Skeletal muscle tissue (tissue), 4 donors: Measurements from ENCODE around the gene C1orf105. TPM values are rescaled to one million over a fixed set of nuclear protein-coding genes. Genes with fewer than 3 reads are reported as not detected.

Source experiments
- H3K27ac ChIP-seq: one replicate; pipeline ENCODE4 v1.7.0; 2013; ENCODE audit warnings: mild to moderate bottlenecking, low read depth, low read length, inconsistent platforms
- H3K27me3 ChIP-seq, 3 donors: one replicate each; pipeline ENCODE4 v1.7.0; 2013; ENCODE audit warnings: low read length in 3 of 3; ENCODE audit not compliant: control insufficient read depth in 3 of 3, insufficient read depth in 3 of 3
- H3K36me3 ChIP-seq, 3 donors: one replicate each; pipeline ENCODE4 v1.7.0; 2013; ENCODE audit warnings: low read length in 3 of 3; ENCODE audit not compliant: control insufficient read depth in 3 of 3, insufficient read depth in 3 of 3
- H3K4me1 ChIP-seq, 3 donors: one replicate each; pipeline ENCODE4 v1.7.0; 2013; ENCODE audit warnings: low read length in 3 of 3, mild to moderate bottlenecking in 3 of 3; ENCODE audit not compliant: control insufficient read depth in 3 of 3, insufficient read depth in 3 of 3
- H3K4me3 ChIP-seq, 3 donors: one replicate each; pipeline ENCODE4 v1.7.0; 2013; ENCODE audit warnings: low read length in 3 of 3
- H3K9ac ChIP-seq, 3 donors: one replicate each; pipeline ENCODE4 v1.7.0; 2013; ENCODE audit warnings: low read length in 3 of 3, mild to moderate bottlenecking in 3 of 3, moderate library complexity in 2 of 3, low read depth in 1 of 3
- H3K9me3 ChIP-seq, 3 donors: one replicate each; pipeline ENCODE4 v1.7.0; 2013; ENCODE audit warnings: low read length in 3 of 3; ENCODE audit not compliant: control insufficient read depth in 3 of 3
- total RNA-seq: library from RNA; depleted of rRNA; stranded (reverse); fragments of >200 nt; gene quantifications from one replicate; pipeline ENCODE4 v1.2.3, GENCODE V29; 2014
- donor health status: Osteomylitis.

The C1orf105 gene
- total RNA-seq, 1 donor from 2014 or later: 44.4 TPM

DNA sequence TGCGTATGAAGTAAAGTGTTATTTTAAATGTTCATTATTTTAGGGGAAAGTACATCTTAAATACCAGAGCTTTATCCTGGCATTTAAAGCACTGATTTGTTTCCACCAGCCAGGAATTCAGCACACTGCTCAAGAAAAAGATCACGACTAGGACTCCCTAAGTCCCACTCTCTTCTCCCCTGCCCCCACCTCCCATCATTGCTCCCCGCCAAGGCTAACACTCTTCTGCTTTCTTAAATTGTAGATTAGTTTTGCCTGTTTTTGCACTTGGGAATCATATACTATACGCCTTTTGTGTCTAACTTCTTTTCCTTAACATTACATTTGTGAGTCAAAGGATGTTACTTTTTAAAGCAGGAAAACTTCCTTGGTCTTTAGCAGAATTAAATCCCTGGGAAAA lies 37.5 kb upstream of the C1orf105 start:
- Histone ChIP-seq H3K27me3 (no peaks in the 10 kb centered on the region), H3K9me3 (no peaks in the 10 kb centered on the region), H3K27ac (no peak overlapping the region), H3K36me3 (no peaks in the 10 kb centered on the region), H3K4me1 (no peaks in the 10 kb centered on the region), H3K9ac (no peak overlapping the region), H3K4me3 (no peak overlapping the region)

DNA sequence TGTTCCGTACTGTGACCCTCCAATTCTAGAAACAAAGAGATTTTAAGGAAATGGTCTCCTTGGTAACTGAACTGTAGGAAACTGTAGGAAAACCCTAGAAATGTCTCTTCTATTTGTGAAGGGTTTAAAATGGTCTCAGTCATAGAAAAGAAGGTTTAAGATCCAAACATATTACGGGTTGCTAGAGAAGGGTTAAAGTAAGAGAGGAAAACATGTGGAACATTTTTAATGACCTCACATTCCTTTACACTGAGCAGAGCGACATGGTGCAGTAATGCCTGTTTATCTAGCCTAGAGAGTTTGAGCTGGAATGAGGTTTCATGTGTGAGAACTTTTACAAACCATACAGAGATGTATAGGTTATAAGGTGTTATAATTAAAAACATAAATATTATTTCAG lies 36.9 kb upstream of the C1orf105 start:
- Histone ChIP-seq H3K27ac (no peak overlapping the region), H3K9ac (no peak overlapping the region)

DNA sequence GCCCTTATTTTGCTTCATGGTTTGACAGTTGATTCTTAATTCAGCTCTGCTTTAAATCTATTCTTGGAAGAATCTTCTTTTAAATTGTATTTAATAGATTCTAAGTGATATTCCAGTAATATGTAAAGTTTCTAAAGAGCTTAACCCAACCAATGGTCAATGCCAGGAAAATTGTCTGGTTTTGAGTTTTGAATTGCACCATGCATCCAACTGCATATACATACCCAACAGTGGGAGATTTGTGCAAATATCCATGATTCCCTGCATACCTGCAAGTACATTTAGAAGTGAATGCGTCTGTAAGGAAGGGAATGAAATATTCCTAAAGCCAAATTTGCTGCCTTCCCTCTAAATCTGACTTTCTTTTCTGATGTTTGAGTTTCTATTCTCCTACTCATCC lies 35.8 kb upstream of the C1orf105 start:
- no peaks in the 10 kb centered on the region for H3K4me1 ChIP-seq
- no peaks in the 10 kb centered on the region for H3K36me3 ChIP-seq
- no peaks in the 10 kb centered on the region for H3K27me3 ChIP-seq
- no peaks in the 10 kb centered on the region for H3K9me3 ChIP-seq
- no peak overlapping the region for H3K27ac ChIP-seq
- no peak overlapping the region for H3K4me3 ChIP-seq
- no peak overlapping the region for H3K9ac ChIP-seq

More for the DNA sequence above, 36.9 kb upstream of the C1orf105 start:
- no peaks in the 10 kb centered on the region for H3K4me1 ChIP-seq
- no peaks in the 10 kb centered on the region for H3K36me3 ChIP-seq
- no peaks in the 10 kb centered on the region for H3K9me3 ChIP-seq
- no peaks in the 10 kb centered on the region for H3K27me3 ChIP-seq
- H3K4me3 ChIP-seq: no peak overlapping the region

DNA sequence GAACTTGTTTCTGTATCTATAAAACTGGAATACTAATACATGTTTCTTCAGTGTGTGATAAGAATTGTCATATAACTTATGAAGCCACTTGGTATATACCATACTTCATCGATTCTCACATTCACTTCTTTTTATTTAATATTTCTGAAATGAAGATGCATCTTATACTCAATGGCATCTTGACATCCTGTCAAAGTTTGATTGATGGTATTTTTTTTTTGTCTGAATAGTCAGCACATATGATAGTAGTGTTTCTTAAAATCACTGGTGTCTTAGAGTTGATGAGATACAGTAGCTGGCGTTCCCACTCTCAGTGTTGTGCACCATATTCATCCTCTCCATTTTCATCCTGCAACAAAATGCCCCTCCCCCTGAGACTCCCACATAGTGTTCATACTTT lies 34.4 kb upstream of the C1orf105 start:
- no peak overlapping the region for H3K27ac ChIP-seq
- no peaks in the 10 kb centered on the region for H3K27me3 ChIP-seq
- H3K9me3 ChIP-seq: no peaks in the 10 kb centered on the region
- H3K4me3 ChIP-seq: no peak overlapping the region
- H3K9ac ChIP-seq: no peak overlapping the region
- H3K36me3 ChIP-seq: no peaks in the 10 kb centered on the region
- peaks cover 0 to 8% (median 5%) of the 10 kb centered on the region in 3 donors for H3K4me1 ChIP-seq

DNA sequence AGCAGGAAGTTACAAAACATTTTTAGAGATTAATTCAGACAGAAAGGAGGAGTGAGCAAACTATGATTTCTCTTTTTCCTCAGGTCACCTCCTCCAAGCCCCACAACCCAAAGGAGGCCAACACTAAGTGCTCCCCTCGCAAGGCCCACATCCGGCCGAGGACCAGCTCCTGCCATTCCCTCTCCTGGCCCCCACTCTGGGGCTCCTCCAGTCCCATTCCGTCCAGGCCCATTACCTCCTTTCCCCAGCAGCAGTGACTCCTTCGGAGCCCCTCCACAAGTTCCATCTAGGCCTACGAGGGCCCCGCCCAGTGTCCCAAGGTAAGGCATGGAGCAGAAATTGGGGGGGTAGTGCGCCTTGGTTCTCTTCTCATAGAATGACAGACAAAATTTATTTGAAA lies 32.0 kb upstream of the C1orf105 start:
- no peaks in the 10 kb centered on the region for H3K36me3 ChIP-seq

DNA sequence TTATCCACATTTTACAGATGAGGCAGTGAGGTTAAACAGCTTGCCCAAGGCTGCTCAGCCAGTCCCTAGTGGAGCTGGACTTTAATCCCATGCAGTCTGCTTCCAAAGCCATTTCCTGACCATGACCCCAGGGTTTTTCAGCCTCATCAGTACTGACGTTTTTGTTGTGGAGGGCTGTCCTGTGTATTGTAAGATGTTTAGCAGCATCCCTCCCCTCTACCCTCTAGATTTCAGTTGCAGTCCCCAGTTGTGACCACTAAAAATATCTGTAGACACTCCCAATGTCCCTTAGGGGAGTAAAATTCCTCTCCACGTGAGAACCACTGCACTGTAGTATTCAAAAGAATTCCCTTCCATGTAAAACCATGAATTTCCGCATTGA lies 30.2 kb upstream of the C1orf105 start:
- peaks cover 6 to 8% (median 8%) of the 10 kb centered on the region in 3 donors for H3K4me1 ChIP-seq
- H3K9ac ChIP-seq: no peak overlapping the region
- peak overlapping the region; percentile 34 for H3K27ac ChIP-seq

More for the DNA sequence above, 32.0 kb upstream of the C1orf105 start:
- H3K27ac ChIP-seq: no peak overlapping the region
- H3K4me3 ChIP-seq: no peak overlapping the region
- H3K4me1 ChIP-seq: peaks cover 3 to 8% (median 5%) of the 10 kb centered on the region in 3 donors
- H3K9ac ChIP-seq: no peak overlapping the region
- no peaks in the 10 kb centered on the region for H3K27me3 ChIP-seq
- H3K9me3 ChIP-seq: no peaks in the 10 kb centered on the region

DNA sequence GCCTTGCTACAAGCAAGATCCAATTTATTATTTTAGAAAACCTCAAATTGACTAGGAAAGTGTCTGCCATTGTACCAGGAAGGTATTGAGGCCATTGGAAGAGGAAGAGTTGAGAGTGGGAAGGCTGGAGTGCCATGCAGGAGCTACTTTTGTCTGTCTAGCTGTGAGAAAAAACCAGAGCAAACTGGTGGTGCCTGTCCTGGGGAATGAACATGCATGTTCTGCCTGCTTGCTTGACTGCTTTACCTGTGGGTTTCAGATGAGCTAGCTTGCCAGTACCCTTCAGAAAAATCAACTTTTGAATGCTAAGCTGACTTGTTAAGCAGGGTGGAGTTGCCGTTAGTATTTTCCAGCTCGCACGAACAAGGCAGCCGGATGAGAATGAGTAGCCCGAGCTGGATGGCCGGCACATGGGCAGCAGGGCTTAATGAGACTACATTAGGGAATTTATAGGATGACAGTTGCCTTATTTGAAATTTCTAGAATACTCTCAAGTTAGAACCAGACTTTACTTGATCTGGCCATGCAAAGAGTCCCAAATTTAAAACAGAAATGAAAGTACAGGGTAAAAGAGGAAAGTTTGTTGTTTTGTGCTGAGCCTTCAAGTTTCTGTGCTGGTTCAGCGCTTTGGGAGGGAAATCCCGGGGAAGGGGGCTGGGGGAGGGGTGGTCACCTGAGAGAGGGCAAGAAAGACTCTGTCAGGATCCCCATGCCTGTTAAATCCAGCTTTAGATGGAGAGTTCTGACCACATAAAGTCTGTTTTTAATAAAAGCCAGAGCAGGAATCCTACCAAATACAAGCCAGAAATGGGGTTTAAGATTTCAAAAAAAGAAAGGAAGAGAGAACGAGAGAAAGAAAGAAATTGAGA lies 29.6 kb upstream of the C1orf105 start:
- Histone ChIP-seq H3K4me3 (peak overlapping the region in 1 of 3 donors; percentile 54), H3K4me1 (peaks cover 6 to 8% (median 8%) of the 10 kb centered on the region in 3 donors), H3K9me3 (no peaks in the 10 kb centered on the region), H3K27ac (peak overlapping the region; percentile 34), H3K27me3 (no peaks in the 10 kb centered on the region), H3K36me3 (no peaks in the 10 kb centered on the region), H3K9ac (no peak overlapping the region)

More for the DNA sequence above, 30.2 kb upstream of the C1orf105 start:
- no peak overlapping the region for H3K4me3 ChIP-seq
- H3K27me3 ChIP-seq: no peaks in the 10 kb centered on the region
- H3K9me3 ChIP-seq: no peaks in the 10 kb centered on the region
- H3K36me3 ChIP-seq: no peaks in the 10 kb centered on the region

DNA sequence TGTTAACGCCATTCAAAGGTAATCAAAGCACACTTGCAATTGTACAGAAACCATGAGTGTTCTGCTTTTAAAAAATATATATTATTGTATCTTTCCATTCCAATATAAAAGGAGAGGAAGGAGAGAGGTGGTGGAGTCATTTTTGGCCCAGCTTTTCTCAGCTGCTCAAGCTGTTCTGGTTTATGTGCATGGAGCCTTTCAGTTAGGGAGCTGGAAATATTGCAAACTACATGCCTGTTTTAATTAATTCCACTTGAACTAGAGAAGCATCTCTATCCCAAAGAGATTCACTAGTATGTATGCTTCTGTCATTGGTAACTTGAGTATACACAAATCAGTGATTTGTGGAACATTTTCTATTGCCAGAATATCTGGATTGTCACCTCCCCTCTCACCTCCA lies 28.5 kb upstream of the C1orf105 start:
- Histone ChIP-seq H3K4me3 (no peak overlapping the region), H3K27me3 (no peaks in the 10 kb centered on the region), H3K27ac (no peak overlapping the region), H3K9me3 (no peaks in the 10 kb centered on the region), H3K4me1 (peaks cover 6 to 8% (median 8%) of the 10 kb centered on the region in 3 donors), H3K36me3 (no peaks in the 10 kb centered on the region), H3K9ac (no peak overlapping the region)

DNA sequence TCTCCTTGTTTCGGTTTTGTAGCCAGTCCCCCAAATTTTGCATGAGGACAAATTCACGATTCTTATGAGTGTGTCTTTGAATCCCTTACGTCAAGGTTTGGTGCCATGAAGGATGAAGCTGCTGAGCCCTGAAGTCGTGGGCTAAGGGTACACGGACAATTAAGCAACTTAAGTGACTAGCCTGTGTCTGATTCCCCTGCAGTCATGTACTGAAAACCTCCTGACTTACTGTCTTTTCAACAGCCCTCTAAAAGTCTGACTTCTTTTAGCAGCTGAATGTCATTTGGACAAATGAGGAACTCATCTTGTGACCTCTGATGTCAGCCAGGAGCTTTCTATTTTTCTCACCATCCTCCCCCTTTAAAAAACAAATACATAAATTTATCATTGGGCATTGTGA lies 27.1 kb upstream of the C1orf105 start:
- no peaks in the 10 kb centered on the region for H3K9me3 ChIP-seq
- peaks cover 6 to 8% (median 8%) of the 10 kb centered on the region in 3 donors for H3K4me1 ChIP-seq
- no peak overlapping the region for H3K9ac ChIP-seq
- no peak overlapping the region for H3K4me3 ChIP-seq
- no peaks in the 10 kb centered on the region for H3K36me3 ChIP-seq
- peak overlapping the region; percentile 41 for H3K27ac ChIP-seq
- no peaks in the 10 kb centered on the region for H3K27me3 ChIP-seq

DNA sequence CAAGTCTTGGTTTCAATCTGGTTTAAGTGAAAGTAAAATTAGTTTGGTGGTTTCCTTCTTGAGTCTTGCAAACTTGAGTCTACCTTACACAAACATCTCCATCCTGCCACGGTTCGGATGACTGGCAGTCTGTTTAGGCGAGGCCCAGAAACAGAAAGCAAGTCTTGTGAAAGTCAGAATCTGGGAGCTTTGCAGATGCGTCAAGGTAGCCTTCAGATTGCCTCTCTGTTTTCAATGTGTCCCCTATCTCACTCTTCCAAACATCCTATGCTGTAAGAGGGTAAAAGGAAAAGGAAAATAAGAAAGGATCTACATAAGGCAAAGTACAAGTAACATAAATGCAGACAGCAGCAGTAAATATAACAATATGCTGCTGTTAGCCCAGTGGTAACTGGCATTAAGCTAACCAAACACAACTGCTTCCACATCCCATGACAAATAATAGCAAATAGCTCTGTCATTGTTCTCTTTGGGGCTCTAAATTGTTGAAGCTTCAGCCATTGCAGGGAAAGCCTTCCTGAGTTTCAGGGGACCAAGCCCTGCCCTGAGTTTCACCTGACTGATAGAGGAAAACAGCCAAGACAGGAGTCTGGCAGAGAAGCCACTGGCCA lies 26.2 kb upstream of the C1orf105 start:
- Histone ChIP-seq H3K4me1 (peaks cover 7 to 12% (median 8%) of the 10 kb centered on the region in 3 donors), H3K36me3 (no peaks in the 10 kb centered on the region), H3K4me3 (no peak overlapping the region), H3K9ac (no peak overlapping the region), H3K27me3 (no peaks in the 10 kb centered on the region), H3K27ac (peak overlapping the region; percentile 34), H3K9me3 (no peaks in the 10 kb centered on the region)
